ENCODE data around the gene DAZAP1.

- TF ChIP-seq EZH2 (IDR thresholded peaks at IDR 0.05; ENCODE audit: borderline replicate concordance, low read depth, low read length, poor library complexity, severe bottlenecking) (no peak), CTCF (conservative IDR thresholded peaks at IDR 0.05; ENCODE audit: low read depth, low read length) (no peak)
Measured at GRCh38 chr19:1366296-1366695, 41.1 kb upstream of the DAZAP1 start.
